DOHH2 (cell line): ENCODE measurements around the gene SIRT6.

Experiments
- H3F3A ChIP-seq: fragments of 200-600 bp; sonication (generic), shearing (Covaris generic); 2 replicates; pipeline ENCODE4 v1.6.0; 2016; ENCODE audit warnings: antibody characterized with exemption, mild to moderate bottlenecking; ENCODE audit not compliant: control insufficient read depth, insufficient read depth
- H3K27ac ChIP-seq: fragments of 200-600 bp; sonication (generic); 2 replicates; pipeline ENCODE4 v1.5.1; 2014; ENCODE audit warnings: low read depth, mild to moderate bottlenecking, low read length, moderate library complexity
- H3K27me3 ChIP-seq: fragments of 200-600 bp; sonication (generic); 2 replicates; pipeline ENCODE4 v1.6.1; 2014; ENCODE audit warnings: mild to moderate bottlenecking, low read length, mixed read lengths; ENCODE audit not compliant: control insufficient read depth
- H3K36me3 ChIP-seq: fragments of 200-600 bp; sonication (generic); 2 replicates; pipeline ENCODE4 v1.6.1; 2014; ENCODE audit warnings: mild to moderate bottlenecking, low read length, moderate library complexity, mixed read lengths; ENCODE audit not compliant: control insufficient read depth
- H3K4me1 ChIP-seq: fragments of 200-600 bp; sonication (generic); 2 replicates; pipeline ENCODE4 v1.6.1; 2014; ENCODE audit warnings: mild to moderate bottlenecking, low read length, mixed read lengths; ENCODE audit not compliant: control insufficient read depth
- H3K4me2 ChIP-seq: fragments of 200-600 bp; sonication (generic); 2 replicates; pipeline ENCODE4 v1.6.0; 2014; ENCODE audit warnings: mild to moderate bottlenecking, low read length, moderate library complexity
- H3K4me3 ChIP-seq: fragments of 200-600 bp; sonication (generic); 2 replicates; pipeline ENCODE4 v1.5.1; 2014; ENCODE audit warnings: mild to moderate bottlenecking, low read length, mixed read lengths
- H3K79me2 ChIP-seq: fragments of 200-600 bp; sonication (generic); 2 replicates; pipeline ENCODE4 v1.6.1; 2014; ENCODE audit warnings: mild to moderate bottlenecking, low read length, mixed read lengths; ENCODE audit not compliant: control insufficient read depth
- H3K9me2 ChIP-seq: fragments of 200-600 bp; sonication (generic); replicated peaks from 2 replicates; pipeline ENCODE4 v1.6.1; 2014; ENCODE audit warnings: mild to moderate bottlenecking, low read length, mixed read lengths; ENCODE audit not compliant: control insufficient read depth
- H3K9me3 ChIP-seq: fragments of 200-600 bp; sonication (generic); 2 replicates; pipeline ENCODE4 v1.6.1; 2014; ENCODE audit warnings: antibody characterized with exemption, low read length, mixed read lengths; ENCODE audit not compliant: control insufficient read depth, insufficient read depth
- H4K20me1 ChIP-seq: fragments of 200-600 bp; sonication (generic); 2 replicates; pipeline ENCODE4 v1.6.0; 2014; ENCODE audit warnings: low read depth, mild to moderate bottlenecking, antibody characterized with exemption, low read length, moderate library complexity; ENCODE audit not compliant: control insufficient read depth, insufficient read depth
- EZH2phosphoT487 ChIP-seq: fragments of 200-600 bp; sonication (generic); IDR thresholded peaks from 2 replicates; pipeline ENCODE4 v1.6.1; 2017; ENCODE audit warnings: borderline replicate concordance, mild to moderate bottlenecking, antibody characterized with exemption, low read length, moderate library complexity, mixed read lengths
- TF ChIP-seq, protein P1 (sequence below): fragments of 200-600 bp; sonication (generic); IDR thresholded peaks from one replicate; pipeline ENCODE4 v1.5.1; 2014; ENCODE audit warnings: antibody characterized with exemption, mild to moderate bottlenecking, low read depth, low read length; ENCODE audit not compliant: poor library complexity, severe bottlenecking

The SIRT6 gene

DNA sequence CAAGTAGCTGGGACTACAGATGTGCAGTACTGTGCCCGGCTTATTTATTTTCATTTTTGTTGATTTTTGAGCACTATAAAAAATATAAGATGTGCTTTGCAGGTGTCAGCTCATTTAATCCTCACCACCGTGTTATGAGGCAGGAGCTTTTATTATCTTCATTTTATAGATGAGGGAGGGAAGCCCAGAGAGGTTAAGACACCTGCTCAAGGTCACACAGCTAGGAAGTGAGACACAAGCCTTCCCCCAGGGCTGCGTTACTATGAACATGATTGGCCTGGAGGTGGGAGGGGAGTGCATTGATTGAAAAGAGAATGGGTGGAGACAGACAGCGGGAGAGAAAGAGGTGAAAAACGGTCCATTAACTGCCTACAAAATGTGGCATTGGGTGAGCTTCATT is 7.3 kb upstream of the SIRT6 start:
- TF ChIP-seq, protein P1, sequence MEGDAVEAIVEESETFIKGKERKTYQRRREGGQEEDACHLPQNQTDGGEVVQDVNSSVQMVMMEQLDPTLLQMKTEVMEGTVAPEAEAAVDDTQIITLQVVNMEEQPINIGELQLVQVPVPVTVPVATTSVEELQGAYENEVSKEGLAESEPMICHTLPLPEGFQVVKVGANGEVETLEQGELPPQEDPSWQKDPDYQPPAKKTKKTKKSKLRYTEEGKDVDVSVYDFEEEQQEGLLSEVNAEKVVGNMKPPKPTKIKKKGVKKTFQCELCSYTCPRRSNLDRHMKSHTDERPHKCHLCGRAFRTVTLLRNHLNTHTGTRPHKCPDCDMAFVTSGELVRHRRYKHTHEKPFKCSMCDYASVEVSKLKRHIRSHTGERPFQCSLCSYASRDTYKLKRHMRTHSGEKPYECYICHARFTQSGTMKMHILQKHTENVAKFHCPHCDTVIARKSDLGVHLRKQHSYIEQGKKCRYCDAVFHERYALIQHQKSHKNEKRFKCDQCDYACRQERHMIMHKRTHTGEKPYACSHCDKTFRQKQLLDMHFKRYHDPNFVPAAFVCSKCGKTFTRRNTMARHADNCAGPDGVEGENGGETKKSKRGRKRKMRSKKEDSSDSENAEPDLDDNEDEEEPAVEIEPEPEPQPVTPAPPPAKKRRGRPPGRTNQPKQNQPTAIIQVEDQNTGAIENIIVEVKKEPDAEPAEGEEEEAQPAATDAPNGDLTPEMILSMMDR = no peak
- TF ChIP-seq EZH2phosphoT487 = no peak
- Histone ChIP-seq H3K4me2 (no peak overlapping the region), H3K9me3 (no peaks in the 10 kb centered on the region), H3F3A (no peaks in the 10 kb centered on the region), H3K4me3 (no peak overlapping the region), H3K27ac (no peak overlapping the region), H3K27me3 (peaks cover 4% of the 10 kb centered on the region; the same call in 1 of the 2 replicates), H4K20me1 (no peaks in the 10 kb centered on the region), H3K79me2 (no peaks in the 10 kb centered on the region), H3K36me3 (no peaks in the 10 kb centered on the region), H3K9me2 (no peaks in the 10 kb centered on the region), H3K4me1 (peaks cover 16% of the 10 kb centered on the region)

DNA sequence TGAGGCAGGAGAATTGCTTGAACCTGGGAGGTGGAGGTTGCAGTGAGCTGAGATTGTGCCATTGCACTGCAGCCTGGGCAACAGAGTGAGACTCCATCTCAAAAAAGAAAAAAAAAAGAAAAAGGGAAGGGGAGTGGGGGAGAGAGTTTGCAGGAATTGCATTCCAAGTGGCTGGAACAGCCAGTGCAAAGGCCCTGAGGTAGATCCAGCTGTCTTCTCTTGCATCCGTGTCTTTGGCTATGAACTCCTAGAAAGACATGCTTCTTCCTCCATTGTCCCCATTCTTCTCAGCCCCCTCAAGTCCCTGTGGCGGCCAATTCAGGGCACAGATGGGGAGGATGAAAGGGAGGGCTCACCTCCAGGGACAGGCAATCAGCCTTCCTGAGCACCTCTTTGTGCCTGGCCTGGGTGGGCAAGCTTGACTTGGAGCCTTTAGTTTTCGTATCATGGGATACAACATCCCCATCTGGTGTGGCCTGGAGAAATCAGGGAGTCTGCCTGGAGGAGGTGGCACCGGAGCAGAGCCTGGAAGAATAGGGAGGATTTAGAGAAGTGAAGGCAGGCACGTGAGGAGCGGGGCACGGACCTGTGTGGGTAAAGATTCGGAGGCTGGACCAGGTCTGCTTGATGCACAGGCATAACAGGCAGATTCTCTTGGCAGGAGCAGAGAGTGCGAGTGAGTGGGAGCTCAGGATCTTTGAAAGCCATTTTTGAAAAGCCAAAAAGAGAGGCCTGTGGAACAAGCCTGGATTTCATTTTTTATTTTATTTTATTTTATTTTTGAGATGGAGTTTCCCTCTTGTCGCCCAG is 5.2 kb upstream of the SIRT6 start:
- H3K27me3 ChIP-seq = no peaks in the 10 kb centered on the region
- H3K36me3 ChIP-seq = no peaks in the 10 kb centered on the region
- TF ChIP-seq, protein P1 = no peak
- no peak for TF ChIP-seq EZH2phosphoT487

DNA sequence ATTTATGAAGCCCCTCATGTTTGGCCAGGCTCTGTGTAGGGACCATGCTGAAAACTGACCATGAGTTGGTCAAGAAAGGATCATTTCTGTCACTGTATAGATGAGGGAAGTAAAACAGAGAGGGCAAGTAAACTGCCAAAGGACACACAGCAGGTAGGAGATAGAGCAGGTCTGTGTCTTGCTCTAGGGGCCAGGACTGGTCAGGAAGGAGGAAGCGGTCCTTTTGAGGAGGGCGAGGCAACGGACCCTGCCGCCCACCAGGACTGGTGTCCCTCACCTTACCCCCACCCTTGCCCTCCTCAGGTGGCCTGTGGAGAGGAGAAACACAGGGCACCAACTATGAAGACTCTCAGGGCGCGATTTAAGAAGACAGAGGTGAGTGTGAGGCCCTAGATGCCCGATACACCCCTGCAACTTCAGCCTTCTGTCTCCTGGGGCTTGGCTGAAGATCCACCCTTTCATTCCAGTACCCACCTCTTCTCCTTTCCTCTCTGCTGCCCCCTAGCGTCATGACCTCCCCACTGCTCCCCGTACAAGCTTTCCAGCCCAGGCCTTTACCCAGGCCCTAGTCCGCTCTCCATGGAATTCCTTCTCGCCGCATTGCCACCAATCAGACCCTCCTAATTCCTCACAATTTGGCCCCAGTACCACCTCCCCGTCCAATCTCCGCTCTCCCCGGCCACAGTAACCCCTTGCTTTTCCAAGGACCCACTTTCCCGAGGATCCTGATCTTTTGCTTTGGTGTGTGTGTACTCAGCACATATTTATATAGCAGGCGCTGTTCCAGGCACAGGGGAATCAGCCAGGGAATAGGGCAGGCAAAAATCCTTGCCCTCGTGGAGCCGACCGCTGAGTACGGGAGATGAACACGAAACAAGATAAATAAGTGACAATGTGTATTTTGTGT is 4.0 kb upstream of the SIRT6 start:
- Histone ChIP-seq H3F3A (no peaks in the 10 kb centered on the region), H3K4me1 (peaks cover 28% of the 10 kb centered on the region), H3K9me3 (no peaks in the 10 kb centered on the region), H3K9me2 (no peaks in the 10 kb centered on the region), H3K36me3 (peaks cover 5% of the 10 kb centered on the region), H3K4me3 (no peak overlapping the region), H3K27ac (no peak overlapping the region), H3K4me2 (peak overlapping the region; percentile 29; the same call in 1 of the 2 replicates), H4K20me1 (no peaks in the 10 kb centered on the region), H3K27me3 (no peaks in the 10 kb centered on the region), H3K79me2 (peaks cover 10% of the 10 kb centered on the region)
- TF ChIP-seq EZH2phosphoT487 = no peak
- TF ChIP-seq, protein P1 = peak; percentile 94

More for the DNA sequence above, 5.2 kb upstream of the SIRT6 start:
- no peak overlapping the region for H3K27ac ChIP-seq
- no peaks in the 10 kb centered on the region for H3K9me3 ChIP-seq
- H3K4me3 ChIP-seq = no peak overlapping the region
- peaks cover 27% of the 10 kb centered on the region for H3K4me1 ChIP-seq
- H3K79me2 ChIP-seq = 0 out of 2 replicates have a peak, but pooled peaks cover 2% of the 10 kb centered on the region
- no peaks in the 10 kb centered on the region for H3F3A ChIP-seq
- H3K9me2 ChIP-seq = no peaks in the 10 kb centered on the region
- H4K20me1 ChIP-seq = no peaks in the 10 kb centered on the region
- no peak overlapping the region for H3K4me2 ChIP-seq
